HCT116 (cell line): ENCODE data around the gene OR6M1. TPM values are rescaled to one million over a fixed set of nuclear protein-coding genes. Genes with fewer than 3 reads are reported as not detected.

Experiments used
- total RNA-seq: library from RNA; stranded (reverse); gene quantifications from one replicate; pipeline ENCODE4 v1.2.1, GENCODE V29; 2021; ENCODE audit not compliant: unreplicated experiment

The OR6M1 gene
- total RNA-seq, 1 experiment from 2014 or later, result not detected

Other genes starting within 250 kb of the OR6M1 start
- 0.05 TPM for gene SCN3B, start 151.7 kb downstream of the OR6M1 start, total RNA-seq
- gene ZNF202, start 64.7 kb downstream of the OR6M1 start, total RNA-seq, result 16.9 TPM
- gene OR6X1, start 51.8 kb downstream of the OR6M1 start, total RNA-seq, result not detected
- gene TMEM225, start 79.3 kb upstream of the OR6M1 start, total RNA-seq, result not detected
- not detected for gene OR8D4, start 95.8 kb upstream of the OR6M1 start, total RNA-seq
- gene OR4D5, start 133.3 kb upstream of the OR6M1 start, total RNA-seq, result not detected
- not detected for gene OR6T1, start 137.5 kb upstream of the OR6M1 start, total RNA-seq
- not detected for gene OR10S1, start 171.4 kb upstream of the OR6M1 start, total RNA-seq
- gene OR10G6, start 188.8 kb upstream of the OR6M1 start, total RNA-seq, result not detected
- not detected for gene OR10G4, start 206.6 kb upstream of the OR6M1 start, total RNA-seq
- gene OR10G9, start 216.7 kb upstream of the OR6M1 start, total RNA-seq, result not detected
- gene OR10G8, start 220.4 kb upstream of the OR6M1 start, total RNA-seq, result not detected
- gene OR10G7, start 235.0 kb upstream of the OR6M1 start, total RNA-seq, result not detected